A549 (cell line): ENCODE measurements around the gene GAL3ST2. TPM values are rescaled to one million over a fixed set of nuclear protein-coding genes. Genes with fewer than 3 reads are reported as not detected.
"Not testable (repeated sequence)": the region's sequence is repeated elsewhere in the genome, so short reads cannot be mapped to it uniquely, and the experiment has no call there.

ENCODE experiments used
- ATAC-seq, 2 experiments: fragments of 200-7000 bp in 1 of 2; fragments of >200 bp in 1 of 2; cut with Nextera tagmentation in 1 of 2; cut with Tn5 transposase in 1 of 2; 3 replicates each; pipeline versions ENCODE4 v1.8.0 to v1.9.1; 2018 to 2020; ENCODE audit warnings: mild to moderate bottlenecking in 1 of 2, moderate library complexity in 1 of 2
- CTCF ChIA-PET: fragments of 300-600 bp; sonication (Branson Sonifier 250); formaldehyde crosslinking; extraction: SDS; loops from one replicate; lab custom pipeline; 2021; ENCODE audit warnings: antibody characterized with exemption, inconsistent platforms; lab: Yijun Ruan, JAX
- POLR2A ChIA-PET: fragments of 350-600 bp; formaldehyde crosslinking; extraction: SDS; loops from one replicate; lab custom pipeline; 2021; ENCODE audit warnings: antibody characterized with exemption, inconsistent platforms; lab: Yijun Ruan, JAX
- DNase-seq, 2 experiments: peaks; one replicate each; pipeline versions ENCODE4 v3.0.0 to v3.0.0-alpha.2; 2011 to 2016; ENCODE audit warnings: low read depth in 1 of 2, low spot score in 1 of 2
- FAIRE-seq: peaks from 2 replicates; lab custom pipeline; 2011; peaks lifted over from hg19 to GRCh38; lab: Jason Lieb, UNC
- H3K27ac ChIP-seq, 2 experiments: fragments of >200 bp; sonication (Bioruptor Twin); formaldehyde crosslinking; 3 replicates each; pipeline ENCODE4 v1.5.1; 2016 to 2017
- H3K4me1 ChIP-seq: fragments of >200 bp; sonication (Bioruptor Twin); formaldehyde crosslinking; 3 replicates; pipeline ENCODE4 v1.6.1; 2016
- H3K4me2 ChIP-seq: fragments of >200 bp; sonication (Bioruptor Twin); formaldehyde crosslinking; 3 replicates; pipeline ENCODE4 v1.6.1; 2016
- H3K4me3 ChIP-seq: fragments of >200 bp; sonication (Bioruptor Twin); formaldehyde crosslinking; 3 replicates; pipeline ENCODE4 v1.5.1; 2016
- H3K9me3 ChIP-seq: fragments of >200 bp; sonication (Bioruptor Twin); formaldehyde crosslinking; 3 replicates; pipeline ENCODE4 v1.6.1; 2016
- EHF ChIP-seq: fragments of 250-450 bp; sonication (Bioruptor Pico); IDR thresholded peaks from 2 replicates; pipeline ENCODE4 v1.5.0; 2020; ENCODE audit warnings: mild to moderate bottlenecking
- ESRRA ChIP-seq: fragments of 150-350 bp; IDR thresholded peaks from 2 replicates; pipeline ENCODE4 v1.6.1; 2014; ENCODE audit warnings: mild to moderate bottlenecking, low read length, borderline replicate concordance
- JUN ChIP-seq, 2 experiments: fragments of >200 bp; sonication (Bioruptor Twin); formaldehyde crosslinking; IDR thresholded peaks; 2 replicates in 1 of 2; 3 replicates in 1 of 2; pipeline ENCODE4 v1.6.1; 2016 to 2017
- KDM1A ChIP-seq: fragments of 200-600 bp; sonication (generic); IDR thresholded peaks from 2 replicates; pipeline ENCODE4 v1.6.1; 2016; ENCODE audit warnings: low read depth, mild to moderate bottlenecking
- NFE2L2 ChIP-seq: fragments of 150-350 bp; conservative IDR thresholded peaks from 2 replicates; pipeline ENCODE4 v1.6.1; 2014; ENCODE audit warnings: low read length
- RFX5 ChIP-seq: fragments of 450-650 bp; IDR thresholded peaks from 2 replicates; pipeline ENCODE4 v1.7.1; 2014; ENCODE audit warnings: antibody characterized with exemption, mild to moderate bottlenecking, moderate library complexity
- TP53 ChIP-seq: fragments of 250-450 bp; sonication (Bioruptor Pico); IDR thresholded peaks from 2 replicates; pipeline ENCODE4 v1.5.0; 2021; ENCODE audit warnings: mild to moderate bottlenecking, moderate library complexity
- WGBS: methylation state at CpG from one replicate; pipeline ENCODE4 v1.1.6; 2017; ENCODE audit errors: missing lambda C conversion rate; 5-methylcytosine and 5-hydroxymethylcytosine counted together
- polyA plus RNA-seq, 4 experiments: library from polyadenylated mRNA; depleted of rRNA in 3 of 4; stranded (reverse); fragments of >200 nt; fragmentation: RNase III in 1 of 4; extraction: RNeasy Plus Mini Kit Qiagen cat#74134 plus additional on column Dnase treatment in 1 of 4; gene quantifications; 2 replicates in 3 of 4; 3 replicates in 1 of 4; pipeline ENCODE4 v1.2.3, GENCODE V29; 2011 to 2017
- TF ChIP-seq, protein P1 (sequence below): fragments of 450-650 bp; IDR thresholded peaks from 2 replicates; pipeline ENCODE4 v1.6.1; 2014; ENCODE audit warnings: antibody characterized with exemption
- TF ChIP-seq, protein P2 (sequence below): fragments of 250-450 bp; sonication (Bioruptor Pico); IDR thresholded peaks from 2 replicates; pipeline ENCODE4 v1.5.0; 2020; ENCODE audit warnings: low read depth, mild to moderate bottlenecking, moderate library complexity
- TF ChIP-seq, protein P3 (sequence below): fragments of 250-450 bp; sonication (Bioruptor Pico); IDR thresholded peaks from 2 replicates; pipeline ENCODE4 v1.5.0; 2021; ENCODE audit warnings: mild to moderate bottlenecking, moderate library complexity, borderline replicate concordance
- TF ChIP-seq, protein P4 (sequence below): fragments of 200-600 bp; sonication (generic); IDR thresholded peaks from 2 replicates; pipeline ENCODE4 v1.6.1; 2016; ENCODE audit warnings: antibody characterized with exemption, mild to moderate bottlenecking, moderate library complexity
- TF ChIP-seq, protein P5 (sequence below): fragments of >200 bp; sonication (Bioruptor Twin); formaldehyde crosslinking; IDR thresholded peaks from 2 replicates; pipeline ENCODE4 v1.6.1; 2016

The GAL3ST2 gene
- polyA plus RNA-seq, 2 of the 4 experiments (the other 2 are of a cell fraction), result 0.61 TPM; not detected in 1

DNA sequence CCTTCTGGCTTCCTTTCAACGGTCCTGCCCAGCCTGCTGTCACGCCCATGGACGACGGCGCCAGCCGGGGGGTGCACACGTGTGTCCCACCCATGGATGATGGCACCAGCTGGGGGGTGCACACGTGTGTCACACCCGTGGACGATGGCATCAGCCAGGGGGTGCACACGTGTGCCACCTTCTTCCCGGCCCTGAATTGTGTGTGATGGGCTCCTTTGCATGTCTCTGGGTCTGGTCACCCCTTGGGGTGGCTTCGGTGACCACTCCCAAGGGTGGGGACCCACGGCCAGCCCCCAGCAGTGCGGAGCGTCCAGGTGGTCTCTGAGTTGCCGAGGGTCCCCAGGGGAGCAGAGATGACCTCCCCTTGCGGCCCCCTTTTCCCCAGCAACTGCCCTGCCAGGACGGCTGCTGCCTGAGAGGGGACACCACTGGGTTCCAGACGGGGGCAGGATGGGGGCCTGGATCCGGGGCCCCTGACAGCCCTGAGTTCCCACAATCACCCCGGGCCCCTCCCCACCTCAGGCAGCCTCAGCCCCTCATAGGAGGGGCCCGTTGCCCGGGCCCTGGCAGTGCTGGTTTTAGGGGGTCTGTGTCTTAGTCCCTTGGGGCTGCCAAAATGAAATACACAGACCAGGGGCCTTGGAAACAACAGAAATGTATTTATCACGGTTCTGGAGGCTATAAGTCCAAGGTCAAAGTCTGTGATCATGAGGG lies 41.8 kb downstream of the GAL3ST2 start:
- no peak for TF ChIP-seq KDM1A
- Histone ChIP-seq H3K27ac (no peak overlapping the region), H3K4me2 (no peak overlapping the region), H3K9me3 (0 out of 3 replicates have a peak, but pooled peaks cover 3% of the 10 kb centered on the region), H3K4me1 (no peaks in the 10 kb centered on the region), H3K4me3 (no peak overlapping the region)
- ChIA-PET CTCF (interaction anchor here (1.5 kb wide), 1 partner anchor 58 kb away, joined by 4 read pairs; no protein-coding TSS in a partner anchor), POLR2A (no interaction called here)
- no peak for DNase-seq
- ATAC-seq, result no peak
- FAIRE-seq, result no peak
- WGBS, result 62% methylated on average over 13 of the region's 25 CpGs

DNA sequence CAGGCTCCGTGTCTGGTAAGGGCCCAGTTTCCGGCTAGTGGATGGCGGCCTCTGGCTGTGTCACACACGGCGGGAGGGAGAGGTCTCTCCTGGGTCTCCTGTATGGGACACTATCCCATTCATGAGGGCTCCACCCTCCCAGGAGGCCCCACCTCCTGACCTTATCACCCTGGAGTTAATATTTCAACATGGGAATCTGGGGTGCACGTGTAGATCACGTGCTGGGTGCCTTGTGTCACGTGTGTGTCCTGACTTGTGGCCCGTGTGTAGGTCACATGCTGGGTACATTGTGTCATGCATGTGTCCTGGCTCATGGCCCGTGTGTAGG lies 42.3 kb downstream of the GAL3ST2 start:
- TF ChIP-seq NFE2L2, result no peak
- TF ChIP-seq, protein P1, sequence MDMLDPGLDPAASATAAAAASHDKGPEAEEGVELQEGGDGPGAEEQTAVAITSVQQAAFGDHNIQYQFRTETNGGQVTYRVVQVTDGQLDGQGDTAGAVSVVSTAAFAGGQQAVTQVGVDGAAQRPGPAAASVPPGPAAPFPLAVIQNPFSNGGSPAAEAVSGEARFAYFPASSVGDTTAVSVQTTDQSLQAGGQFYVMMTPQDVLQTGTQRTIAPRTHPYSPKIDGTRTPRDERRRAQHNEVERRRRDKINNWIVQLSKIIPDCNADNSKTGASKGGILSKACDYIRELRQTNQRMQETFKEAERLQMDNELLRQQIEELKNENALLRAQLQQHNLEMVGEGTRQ, result peak; percentile 50; the same call in 1 of the 2 replicates
- no peak for DNase-seq
- no peaks in the 10 kb centered on the region for H3K4me1 ChIP-seq
- ChIA-PET CTCF (no interaction called here), POLR2A (no interaction called here)
- H3K9me3 ChIP-seq, result 0 out of 3 replicates have a peak, but pooled peaks cover 3% of the 10 kb centered on the region
- no peak overlapping the region for H3K27ac ChIP-seq
- ATAC-seq, result no peak
- no peak overlapping the region for H3K4me3 ChIP-seq
- no peak for FAIRE-seq
- H3K4me2 ChIP-seq, result no peak overlapping the region
- WGBS, result 44% methylated on average over 9 of the region's 10 CpGs

DNA sequence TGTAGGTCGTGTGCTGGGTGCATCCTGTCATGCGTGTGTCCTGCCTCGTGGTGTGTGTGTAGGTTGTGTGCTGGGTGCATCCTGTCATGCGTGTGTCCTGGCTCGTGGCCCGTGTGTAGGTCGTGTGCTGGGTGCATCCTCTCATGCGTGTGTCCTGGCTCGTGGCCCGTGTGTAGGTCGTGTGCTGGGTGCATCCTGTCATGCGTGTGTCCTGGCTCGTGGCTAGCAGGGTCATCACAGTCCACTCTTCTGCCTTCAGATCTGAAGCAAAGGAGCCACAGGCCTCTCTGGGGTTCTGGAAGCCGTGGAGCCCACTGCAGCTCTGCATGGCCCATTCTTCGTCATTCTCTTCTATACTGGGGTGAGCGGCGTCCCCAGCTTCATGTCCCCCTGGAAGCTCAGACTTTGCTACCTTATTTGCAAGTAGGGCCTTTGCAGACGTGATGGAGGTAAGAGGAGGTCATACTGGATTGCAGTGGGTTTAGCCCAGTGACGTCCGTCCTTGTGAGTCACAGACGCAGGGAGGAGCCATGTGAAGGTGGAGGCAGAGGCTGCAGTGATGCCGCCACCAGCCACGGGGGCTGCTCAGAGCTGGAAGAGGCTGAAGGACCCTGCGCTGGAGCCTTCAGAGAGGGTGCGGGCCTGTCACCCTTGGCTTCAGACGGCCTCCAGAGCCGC lies 43.5 kb downstream of the GAL3ST2 start:
- WGBS, result 71% methylated on average over 26 of the region's 27 CpGs
- H3K4me3 ChIP-seq, H3K27ac ChIP-seq, POLR2A ChIA-PET, DNase-seq, H3K4me2 ChIP-seq, ATAC-seq, H3K9me3 ChIP-seq, FAIRE-seq, H3K4me1 ChIP-seq: not testable (repeated sequence)
- CTCF ChIA-PET, result interaction anchor here (0.8 kb wide), 1 partner anchor 969 kb away, joined by 3 read pairs; no protein-coding TSS in a partner anchor

DNA sequence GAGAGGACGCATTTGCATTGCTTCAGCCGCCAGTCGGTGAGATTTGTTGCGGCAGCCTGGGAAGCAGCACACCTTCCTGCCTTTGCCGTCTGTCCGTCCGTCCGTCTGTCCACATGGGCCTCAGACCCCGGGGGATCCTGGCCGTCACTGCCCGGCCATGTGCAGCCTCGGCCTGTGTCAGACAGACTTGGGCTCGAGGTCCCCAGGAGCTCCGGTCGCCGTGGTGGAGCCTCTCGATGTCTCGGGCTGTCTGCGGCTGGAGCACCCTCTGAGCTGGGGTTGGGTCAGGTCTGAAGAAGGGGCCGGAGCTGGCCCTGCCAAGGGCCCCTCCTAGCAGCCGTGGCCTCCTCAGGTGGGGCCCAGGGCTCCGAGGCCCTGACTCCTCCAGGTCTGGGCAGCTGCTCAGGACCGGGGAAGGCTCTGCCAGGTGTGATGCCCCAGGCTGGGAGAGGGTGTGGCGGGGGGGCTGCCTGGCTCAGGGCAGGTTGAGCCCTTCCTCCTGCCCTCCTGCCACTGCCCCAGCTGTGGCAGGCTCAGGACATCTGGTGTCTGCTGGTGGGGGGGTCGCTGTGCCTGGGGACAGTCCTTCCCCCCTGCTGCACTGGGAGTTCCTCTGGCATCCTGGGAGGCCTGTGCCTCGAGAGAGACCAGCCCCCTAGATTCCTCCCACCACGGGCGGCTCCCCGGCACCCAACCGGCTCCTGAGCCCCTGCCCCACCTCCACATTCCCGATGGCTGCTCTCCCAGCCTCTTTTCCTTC lies 44.2 kb downstream of the GAL3ST2 start:
- ChIA-PET CTCF (interaction anchor here (0.8 kb wide), 1 partner anchor 969 kb away, joined by 3 read pairs; no protein-coding TSS in a partner anchor), POLR2A (no interaction called here)
- no peak overlapping the region for H3K4me3 ChIP-seq
- FAIRE-seq (no peak), ATAC-seq (no peak), DNase-seq (no peak)
- no peaks in the 10 kb centered on the region for H3K4me1 ChIP-seq
- H3K9me3 ChIP-seq, result 0 out of 3 replicates have a peak, but pooled peaks cover 3% of the 10 kb centered on the region
- no peak overlapping the region for H3K4me2 ChIP-seq
- no peak for TF ChIP-seq TP53
- TF ChIP-seq, protein P2, sequence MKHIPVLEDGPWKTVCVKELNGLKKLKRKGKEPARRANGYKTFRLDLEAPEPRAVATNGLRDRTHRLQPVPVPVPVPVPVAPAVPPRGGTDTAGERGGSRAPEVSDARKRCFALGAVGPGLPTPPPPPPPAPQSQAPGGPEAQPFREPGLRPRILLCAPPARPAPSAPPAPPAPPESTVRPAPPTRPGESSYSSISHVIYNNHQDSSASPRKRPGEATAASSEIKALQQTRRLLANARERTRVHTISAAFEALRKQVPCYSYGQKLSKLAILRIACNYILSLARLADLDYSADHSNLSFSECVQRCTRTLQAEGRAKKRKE (CRISPR knock-in tag), result no peak
- TF ChIP-seq, protein P3, sequence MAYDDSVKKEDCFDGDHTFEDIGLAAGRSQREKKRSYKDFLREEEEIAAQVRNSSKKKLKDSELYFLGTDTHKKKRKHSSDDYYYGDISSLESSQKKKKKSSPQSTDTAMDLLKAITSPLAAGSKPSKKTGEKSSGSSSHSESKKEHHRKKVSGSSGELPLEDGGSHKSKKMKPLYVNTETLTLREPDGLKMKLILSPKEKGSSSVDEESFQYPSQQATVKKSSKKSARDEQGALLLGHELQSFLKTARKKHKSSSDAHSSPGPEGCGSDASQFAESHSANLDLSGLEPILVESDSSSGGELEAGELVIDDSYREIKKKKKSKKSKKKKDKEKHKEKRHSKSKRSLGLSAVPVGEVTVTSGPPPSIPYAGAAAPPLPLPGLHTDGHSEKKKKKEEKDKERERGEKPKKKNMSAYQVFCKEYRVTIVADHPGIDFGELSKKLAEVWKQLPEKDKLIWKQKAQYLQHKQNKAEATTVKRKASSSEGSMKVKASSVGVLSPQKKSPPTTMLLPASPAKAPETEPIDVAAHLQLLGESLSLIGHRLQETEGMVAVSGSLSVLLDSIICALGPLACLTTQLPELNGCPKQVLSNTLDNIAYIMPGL (CRISPR knock-in tag), result no peak
- TF ChIP-seq EHF (CRISPR knock-in tag), result no peak
- no peak for TF ChIP-seq JUN (IDR thresholded peaks at IDR 0.05)
- TF ChIP-seq, protein P4, sequence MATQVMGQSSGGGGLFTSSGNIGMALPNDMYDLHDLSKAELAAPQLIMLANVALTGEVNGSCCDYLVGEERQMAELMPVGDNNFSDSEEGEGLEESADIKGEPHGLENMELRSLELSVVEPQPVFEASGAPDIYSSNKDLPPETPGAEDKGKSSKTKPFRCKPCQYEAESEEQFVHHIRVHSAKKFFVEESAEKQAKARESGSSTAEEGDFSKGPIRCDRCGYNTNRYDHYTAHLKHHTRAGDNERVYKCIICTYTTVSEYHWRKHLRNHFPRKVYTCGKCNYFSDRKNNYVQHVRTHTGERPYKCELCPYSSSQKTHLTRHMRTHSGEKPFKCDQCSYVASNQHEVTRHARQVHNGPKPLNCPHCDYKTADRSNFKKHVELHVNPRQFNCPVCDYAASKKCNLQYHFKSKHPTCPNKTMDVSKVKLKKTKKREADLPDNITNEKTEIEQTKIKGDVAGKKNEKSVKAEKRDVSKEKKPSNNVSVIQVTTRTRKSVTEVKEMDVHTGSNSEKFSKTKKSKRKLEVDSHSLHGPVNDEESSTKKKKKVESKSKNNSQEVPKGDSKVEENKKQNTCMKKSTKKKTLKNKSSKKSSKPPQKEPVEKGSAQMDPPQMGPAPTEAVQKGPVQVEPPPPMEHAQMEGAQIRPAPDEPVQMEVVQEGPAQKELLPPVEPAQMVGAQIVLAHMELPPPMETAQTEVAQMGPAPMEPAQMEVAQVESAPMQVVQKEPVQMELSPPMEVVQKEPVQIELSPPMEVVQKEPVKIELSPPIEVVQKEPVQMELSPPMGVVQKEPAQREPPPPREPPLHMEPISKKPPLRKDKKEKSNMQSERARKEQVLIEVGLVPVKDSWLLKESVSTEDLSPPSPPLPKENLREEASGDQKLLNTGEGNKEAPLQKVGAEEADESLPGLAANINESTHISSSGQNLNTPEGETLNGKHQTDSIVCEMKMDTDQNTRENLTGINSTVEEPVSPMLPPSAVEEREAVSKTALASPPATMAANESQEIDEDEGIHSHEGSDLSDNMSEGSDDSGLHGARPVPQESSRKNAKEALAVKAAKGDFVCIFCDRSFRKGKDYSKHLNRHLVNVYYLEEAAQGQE, result no peak
- TF ChIP-seq ESRRA, result no peak
- no peak for TF ChIP-seq RFX5
- TF ChIP-seq, protein P5, sequence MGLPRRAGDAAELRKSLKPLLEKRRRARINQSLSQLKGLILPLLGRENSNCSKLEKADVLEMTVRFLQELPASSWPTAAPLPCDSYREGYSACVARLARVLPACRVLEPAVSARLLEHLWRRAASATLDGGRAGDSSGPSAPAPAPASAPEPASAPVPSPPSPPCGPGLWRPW, result no peak
- 77% methylated on average over 27 of the region's 31 CpGs for WGBS
- no peak overlapping the region for H3K27ac ChIP-seq
